Measurements from ENCODE around the gene MGST2.

The MGST2 gene

DNA sequence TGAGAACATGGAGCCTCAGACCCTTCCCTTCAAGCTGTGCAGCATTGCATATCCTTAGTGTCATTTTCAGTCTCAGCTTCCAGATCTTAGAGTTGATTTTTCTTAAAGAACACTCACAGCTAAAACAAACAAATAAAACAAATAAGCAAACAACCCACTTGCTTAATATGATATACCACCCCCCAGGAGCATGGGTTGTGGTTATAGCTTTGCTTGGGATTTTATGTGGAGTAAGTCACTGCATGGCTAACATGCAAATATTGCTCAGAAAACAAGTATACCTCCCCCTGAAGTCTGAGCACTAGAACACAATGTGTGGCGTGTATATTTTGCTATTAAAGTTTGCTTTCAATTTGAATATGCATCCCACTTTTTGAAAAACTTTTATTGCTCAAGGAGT, 78.6 kb downstream of the MGST2 start:
- DNase-seq: no peak

DNA sequence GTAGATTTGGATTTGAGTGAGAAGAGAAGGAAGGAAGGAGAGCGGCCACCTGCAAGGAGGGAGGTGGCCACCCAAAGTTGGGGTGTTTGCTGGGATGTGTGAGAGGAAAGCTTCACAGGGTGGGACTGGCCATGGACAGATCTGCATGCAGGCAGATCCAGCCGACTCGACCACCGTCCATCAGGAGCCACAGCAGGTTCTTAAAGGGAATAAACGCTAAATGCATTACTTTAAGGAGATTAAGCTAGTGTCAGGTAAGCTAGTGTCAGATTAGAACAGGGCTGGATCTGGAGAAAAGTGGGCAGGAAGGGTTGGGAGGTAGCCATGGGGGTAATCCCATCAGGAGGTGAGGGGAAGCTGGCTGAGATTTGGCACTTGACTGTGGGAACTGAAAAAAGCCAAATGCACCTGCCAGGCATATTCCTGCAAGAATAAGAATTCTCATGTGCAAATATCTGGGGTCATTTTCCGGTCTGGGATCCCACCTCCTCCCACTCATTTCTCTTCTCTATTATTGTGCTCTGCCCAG, 79.6 kb downstream of the MGST2 start:
- no peak for DNase-seq

DNA sequence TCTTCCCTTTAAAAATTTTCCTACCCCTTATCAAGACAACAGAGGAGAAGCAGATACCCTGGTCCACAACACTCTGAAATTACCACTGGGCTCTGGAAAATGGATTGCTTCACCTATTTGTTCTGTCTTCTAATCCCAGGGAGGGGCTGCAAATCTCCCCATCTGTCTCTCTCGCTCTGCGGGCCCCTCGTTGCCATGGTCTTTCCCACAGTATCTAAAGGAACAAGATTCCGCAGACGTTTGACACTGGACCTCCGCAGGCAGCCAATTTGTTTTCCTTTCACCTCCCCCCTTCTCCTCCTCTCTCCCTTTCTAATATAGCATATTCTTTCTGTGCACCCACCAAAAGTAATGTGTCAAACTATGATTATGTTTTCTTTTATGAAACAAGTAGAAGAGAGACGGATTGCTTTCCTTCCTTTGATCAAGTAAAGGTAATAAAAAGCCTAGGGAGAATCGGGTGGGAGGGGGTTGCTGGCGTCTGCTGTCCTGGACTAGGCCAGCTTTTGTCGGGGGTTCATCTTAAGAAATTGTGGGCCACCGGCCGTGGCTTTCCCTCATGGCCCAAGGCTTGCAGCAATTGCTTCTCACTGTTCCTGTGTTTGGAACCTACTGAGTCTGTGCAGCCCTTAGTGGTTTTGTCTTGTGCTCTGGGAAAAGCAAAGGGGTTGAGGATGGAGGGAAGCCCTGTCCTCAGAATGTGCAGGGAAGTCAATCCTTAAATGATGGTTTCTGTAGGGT, 81.0 kb downstream of the MGST2 start:
- no peak for DNase-seq

DNA sequence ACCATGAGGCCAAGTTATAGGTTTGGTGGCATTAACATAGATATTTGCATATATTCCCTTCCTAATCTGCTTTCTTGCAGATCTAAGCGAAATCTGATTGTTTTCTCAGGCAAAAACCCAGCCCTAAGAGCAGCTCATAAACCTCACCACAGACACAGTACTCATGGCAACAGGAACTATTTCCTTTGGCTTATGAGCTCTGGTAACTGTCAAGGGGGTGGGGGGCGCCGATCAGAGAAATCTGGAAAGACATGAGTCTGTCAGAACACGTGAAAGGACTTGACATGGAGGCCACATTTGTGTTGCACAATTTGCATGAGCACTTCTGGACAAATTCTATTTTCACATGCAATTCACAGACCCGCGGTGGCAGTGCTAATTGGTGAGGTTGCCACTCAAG, 83.7 kb downstream of the MGST2 start:
- DNase-seq: no peak

DNA sequence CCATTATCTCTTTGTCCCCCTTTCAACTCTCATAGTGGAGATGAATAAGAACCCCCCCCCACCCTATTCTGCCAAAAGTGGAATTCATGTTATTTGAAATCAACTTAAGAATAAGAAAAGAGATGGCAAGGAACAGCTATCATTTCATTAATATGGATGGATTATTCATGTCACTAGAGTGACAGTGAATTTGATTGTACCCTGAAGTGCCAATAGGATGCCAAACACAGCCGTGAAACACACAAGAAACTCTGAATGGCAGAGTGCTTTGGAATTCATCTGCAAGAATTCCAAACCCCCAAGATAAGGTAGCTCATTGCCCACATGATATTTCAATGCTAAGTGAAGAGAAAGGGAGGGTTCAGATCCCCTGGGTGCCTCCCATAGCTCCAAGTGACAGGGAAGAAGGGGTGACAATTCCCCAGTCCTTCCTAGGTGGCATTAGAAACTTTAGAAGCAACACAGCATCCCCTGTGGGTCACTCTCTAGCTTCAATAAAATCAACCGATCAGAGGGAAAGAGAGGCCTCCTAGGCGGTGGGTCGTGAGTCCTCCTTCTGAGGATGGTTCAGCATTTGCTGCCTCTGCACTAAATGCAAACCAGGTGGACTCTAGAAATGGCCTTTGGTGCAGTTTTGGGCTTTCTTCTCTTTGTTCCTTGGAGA, 84.3 kb downstream of the MGST2 start:
- DNase-seq: no peak

DNA sequence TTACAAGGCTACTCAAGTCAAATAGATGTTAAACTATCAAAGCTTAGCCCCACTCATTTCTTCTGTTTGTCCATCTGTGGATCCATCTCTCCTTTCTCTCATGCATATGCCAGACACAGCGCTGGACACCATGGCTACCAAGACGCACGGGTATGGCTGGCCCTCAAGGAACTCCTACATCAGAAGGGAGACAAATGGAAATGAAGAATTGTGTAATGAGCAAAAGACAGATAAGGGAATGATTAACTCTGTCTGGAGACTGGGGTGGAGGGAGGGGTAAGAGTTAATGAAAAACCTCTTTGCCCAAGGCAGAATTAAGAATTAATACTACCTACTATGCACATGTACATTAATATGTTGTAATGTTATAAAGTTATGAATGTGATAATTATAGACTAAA, 88.1 kb downstream of the MGST2 start:
- no peak for DNase-seq

All from CD4-positive, alpha-beta T cell treated with Interferon gamma for 1 hour (primary cell).